Cardiac muscle cell (in vitro differentiated cells and primary cell): Measurements from ENCODE around the gene SUFU. TPM values are rescaled to one million over a fixed set of nuclear protein-coding genes. Genes with fewer than 3 reads are reported as not detected.

ENCODE experiments used
- DNase-seq, 2 donors: peaks; one replicate each; pipeline versions ENCODE4 v3.0.0 to v3.0.0-alpha.2; 2010 to 2017; ENCODE audit warnings: low read depth in 1 of 2, low spot score in 1 of 2
- H3K27ac ChIP-seq: fragments of 200-600 bp; sonication (generic); 2 replicates; pipeline ENCODE4 v1.5.1; 2016
- H3K27me3 ChIP-seq: fragments of 200-600 bp; sonication (generic); 2 replicates; pipeline ENCODE4 v1.6.0; 2016; ENCODE audit warnings: control low read depth
- H3K36me3 ChIP-seq: fragments of 200-600 bp; sonication (generic); 2 replicates; pipeline ENCODE4 v1.5.1; 2016; ENCODE audit warnings: control low read depth
- H3K4me1 ChIP-seq: fragments of 200-600 bp; sonication (generic); 2 replicates; pipeline ENCODE4 v1.8.1; 2017; ENCODE audit warnings: low read depth, mild to moderate bottlenecking, mixed run types
- H3K4me3 ChIP-seq: fragments of 200-600 bp; sonication (generic); 2 replicates; pipeline ENCODE4 v1.5.1; 2016; ENCODE audit warnings: mild to moderate bottlenecking
- H3K9me3 ChIP-seq: fragments of 200-600 bp; sonication (generic); 2 replicates; pipeline ENCODE4 v1.5.1; 2017; ENCODE audit warnings: low read depth, mild to moderate bottlenecking, control low read depth
- polyA plus RNA-seq: library from polyadenylated mRNA; unstranded; fragments of >200 nt; fragmentation: Nextera tagmentation; extraction: Ambion mirVana; gene quantifications from 2 replicates; pipeline ENCODE4 v1.2.1, GENCODE V29; 2016
- total RNA-seq: library from RNA; depleted of rRNA; stranded (reverse); fragments of >200 nt; gene quantifications from 2 replicates; pipeline ENCODE4 v1.2.3, GENCODE V29; 2016
- TF ChIP-seq, protein P1 (sequence below): IDR thresholded peaks from 2 replicates; pipeline ENCODE4 v1.5.1; 2012; ENCODE audit warnings: low read depth, mild to moderate bottlenecking, low read length

The SUFU gene
- total and polyA plus RNA-seq, 2 experiments from 2014 or later, result 14.2 to 18.4 TPM

DNA sequence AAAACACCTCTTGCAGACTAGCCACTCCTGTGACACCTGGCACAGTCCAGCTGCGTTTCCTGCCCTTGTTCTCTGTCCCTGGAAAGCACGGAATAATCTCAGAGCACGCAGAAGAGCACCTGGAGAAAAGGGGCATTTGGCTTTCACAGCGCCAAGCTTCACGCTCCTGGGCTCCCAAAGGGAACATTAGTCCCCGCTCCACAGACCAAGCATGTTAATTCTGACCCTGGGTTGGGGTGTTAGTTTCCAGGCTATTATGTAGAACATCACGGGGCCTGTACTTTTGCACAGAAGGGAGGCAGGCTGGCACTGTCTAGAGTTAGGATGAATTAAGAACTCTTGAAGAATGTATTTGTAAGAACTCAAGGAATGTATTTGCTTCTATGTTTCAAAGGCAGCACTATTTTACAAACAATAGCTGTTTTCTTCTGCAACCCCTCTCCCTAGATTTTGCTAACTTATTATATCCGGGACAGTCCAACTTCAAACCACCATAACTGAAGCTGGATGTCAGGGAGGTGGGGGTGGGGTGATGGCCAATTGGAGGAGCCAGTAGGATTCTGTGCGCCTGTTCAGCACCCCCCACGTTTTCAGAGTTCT is 78.3 kb downstream of the SUFU start:
- TF ChIP-seq, protein P1, sequence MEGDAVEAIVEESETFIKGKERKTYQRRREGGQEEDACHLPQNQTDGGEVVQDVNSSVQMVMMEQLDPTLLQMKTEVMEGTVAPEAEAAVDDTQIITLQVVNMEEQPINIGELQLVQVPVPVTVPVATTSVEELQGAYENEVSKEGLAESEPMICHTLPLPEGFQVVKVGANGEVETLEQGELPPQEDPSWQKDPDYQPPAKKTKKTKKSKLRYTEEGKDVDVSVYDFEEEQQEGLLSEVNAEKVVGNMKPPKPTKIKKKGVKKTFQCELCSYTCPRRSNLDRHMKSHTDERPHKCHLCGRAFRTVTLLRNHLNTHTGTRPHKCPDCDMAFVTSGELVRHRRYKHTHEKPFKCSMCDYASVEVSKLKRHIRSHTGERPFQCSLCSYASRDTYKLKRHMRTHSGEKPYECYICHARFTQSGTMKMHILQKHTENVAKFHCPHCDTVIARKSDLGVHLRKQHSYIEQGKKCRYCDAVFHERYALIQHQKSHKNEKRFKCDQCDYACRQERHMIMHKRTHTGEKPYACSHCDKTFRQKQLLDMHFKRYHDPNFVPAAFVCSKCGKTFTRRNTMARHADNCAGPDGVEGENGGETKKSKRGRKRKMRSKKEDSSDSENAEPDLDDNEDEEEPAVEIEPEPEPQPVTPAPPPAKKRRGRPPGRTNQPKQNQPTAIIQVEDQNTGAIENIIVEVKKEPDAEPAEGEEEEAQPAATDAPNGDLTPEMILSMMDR, result no peak
- Histone ChIP-seq H3K4me3 (no peak overlapping the region), H3K36me3 (no peaks in the 10 kb centered on the region), H3K9me3 (no peaks in the 10 kb centered on the region), H3K27ac (peak overlapping the region; percentile 61), H3K4me1 (peaks cover 3% of the 10 kb centered on the region), H3K27me3 (no peaks in the 10 kb centered on the region)
- DNase-seq, result no peak

DNA sequence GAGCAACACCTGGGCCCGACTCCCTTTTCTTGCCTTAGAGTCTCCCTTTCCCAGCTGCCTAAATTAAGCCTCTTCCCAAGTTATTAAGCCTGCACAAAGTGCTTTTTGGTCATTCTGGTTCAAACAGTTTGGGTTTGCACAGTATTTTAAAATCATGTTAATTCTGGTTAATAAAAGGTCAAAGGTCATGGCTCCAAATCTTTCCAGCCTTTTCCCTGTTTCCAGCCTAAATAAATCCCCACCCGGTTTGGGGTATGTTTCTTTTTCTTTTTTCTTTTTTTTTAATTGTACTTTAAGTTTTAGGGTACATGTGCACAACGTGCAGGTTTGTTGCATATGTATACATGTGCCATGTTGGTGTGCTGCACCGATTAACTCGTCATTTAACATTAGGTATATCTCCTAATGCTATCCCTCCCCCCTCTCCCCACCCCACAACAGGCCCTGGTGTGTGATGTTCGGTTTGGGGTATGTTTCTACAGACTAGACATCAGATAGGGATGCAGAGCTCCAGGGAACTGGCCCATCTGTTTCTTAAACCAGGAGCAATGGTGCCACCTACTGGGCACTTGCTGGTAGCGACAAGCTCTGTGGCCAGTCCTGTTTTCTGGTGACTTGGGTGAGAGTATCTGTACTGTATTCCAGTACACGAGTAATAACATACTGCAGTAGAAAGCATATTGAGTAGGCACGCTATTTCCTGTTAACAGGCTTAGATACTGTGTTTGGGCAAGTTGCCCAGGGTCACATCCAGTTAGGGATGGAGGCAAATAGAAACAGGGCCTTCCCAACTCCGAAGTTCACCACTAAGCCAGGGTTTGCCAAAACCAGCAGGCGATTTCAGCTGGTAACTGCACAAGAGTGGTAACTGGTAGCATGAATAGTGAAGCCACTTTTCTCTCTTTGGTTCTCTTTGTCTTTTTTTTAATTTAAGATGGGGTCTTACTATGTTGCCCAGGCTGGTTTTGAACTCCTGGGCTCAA is 80.0 kb downstream of the SUFU start:
- TF ChIP-seq, protein P1, result peak; percentile 80
- no peaks in the 10 kb centered on the region for H3K27me3 ChIP-seq
- H3K4me1 ChIP-seq, result peaks cover 3% of the 10 kb centered on the region
- DNase-seq, result peak; percentile 91 to 94
- no peaks in the 10 kb centered on the region for H3K36me3 ChIP-seq
- no peak overlapping the region for H3K27ac ChIP-seq
- H3K4me3 ChIP-seq, result no peak overlapping the region
- H3K9me3 ChIP-seq, result no peaks in the 10 kb centered on the region

DNA sequence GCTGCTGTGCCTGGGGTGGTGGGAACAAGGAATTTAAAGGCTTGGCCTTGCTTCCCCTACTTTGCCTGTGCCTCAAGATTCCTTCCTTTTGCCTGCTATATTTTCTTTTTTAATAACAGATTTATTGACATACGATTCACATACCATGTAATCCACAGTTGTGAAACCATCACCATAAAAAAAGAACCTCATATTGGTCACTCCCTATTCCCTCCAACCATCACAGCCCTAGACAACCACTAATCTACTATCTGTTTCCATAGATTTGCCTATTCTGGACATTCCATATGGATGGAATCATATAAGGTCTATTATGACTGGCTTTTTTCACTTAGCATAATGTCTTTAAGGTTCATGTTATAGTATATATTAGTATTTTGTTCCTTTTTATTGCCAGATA is 81.3 kb downstream of the SUFU start:
- Histone ChIP-seq H3K27ac (no peak overlapping the region), H3K4me3 (no peak overlapping the region), H3K9me3 (no peaks in the 10 kb centered on the region), H3K36me3 (no peaks in the 10 kb centered on the region), H3K27me3 (no peaks in the 10 kb centered on the region), H3K4me1 (peaks cover 3% of the 10 kb centered on the region)
- no peak for DNase-seq
- TF ChIP-seq, protein P1, result no peak

DNA sequence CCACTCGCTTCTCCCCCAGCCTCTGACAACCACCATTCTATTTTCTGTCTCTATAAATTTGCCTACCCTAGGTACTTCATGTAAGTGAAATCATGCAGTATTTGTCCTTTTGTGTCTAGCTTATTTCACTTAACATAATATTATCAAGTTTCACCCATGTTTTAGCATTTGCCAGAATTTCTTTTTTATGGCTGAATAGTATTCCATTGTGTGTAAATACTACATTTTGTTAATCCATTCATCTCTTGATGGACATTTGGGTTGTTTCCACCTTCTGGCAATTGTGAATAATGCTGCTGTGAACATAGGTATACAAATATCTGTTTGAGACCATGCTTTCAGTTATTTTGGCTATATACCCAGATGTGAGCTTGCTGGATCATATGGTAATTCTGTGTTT is 83.1 kb downstream of the SUFU start:
- Histone ChIP-seq H3K36me3 (no peaks in the 10 kb centered on the region), H3K4me1 (peaks cover 3% of the 10 kb centered on the region), H3K4me3 (no peak overlapping the region), H3K9me3 (no peaks in the 10 kb centered on the region), H3K27me3 (no peaks in the 10 kb centered on the region), H3K27ac (no peak overlapping the region)
- DNase-seq, result no peak
- TF ChIP-seq, protein P1, result no peak

DNA sequence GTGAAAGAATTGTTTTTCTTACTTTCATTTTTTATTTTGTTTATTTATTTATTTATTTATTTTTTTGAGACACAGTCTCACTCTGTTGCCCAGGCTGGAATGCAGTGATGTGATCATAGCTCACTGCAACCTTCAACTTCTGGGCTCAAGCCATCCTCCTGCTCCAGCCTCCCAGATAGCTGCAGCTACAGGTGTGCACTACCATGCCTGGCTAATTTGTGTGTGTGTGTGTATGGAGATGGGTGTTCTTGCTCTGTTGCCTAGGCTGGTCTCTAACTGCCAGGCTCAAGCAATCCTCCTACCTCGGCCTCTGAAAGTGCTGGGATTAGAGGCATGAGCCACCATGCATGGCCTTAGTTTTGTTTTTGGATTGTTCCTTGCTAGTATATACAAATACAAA is 85.1 kb downstream of the SUFU start:
- no peaks in the 10 kb centered on the region for H3K27me3 ChIP-seq
- no peak overlapping the region for H3K27ac ChIP-seq
- H3K9me3 ChIP-seq, result no peaks in the 10 kb centered on the region
- no peaks in the 10 kb centered on the region for H3K36me3 ChIP-seq
- TF ChIP-seq, protein P1, result no peak
- no peak for DNase-seq
- no peak overlapping the region for H3K4me3 ChIP-seq
- H3K4me1 ChIP-seq, result no peaks in the 10 kb centered on the region
